GM12801 (cell line): ENCODE results near the gene ZNF441.

Experiments
- CTCF ChIP-seq: IDR thresholded peaks from one replicate; pipeline ENCODE4 v1.5.1; 2011; ENCODE audit warnings: control low read depth; ENCODE audit not compliant: insufficient read length; ENCODE audit errors: extremely low read depth

Gene ZNF441

GRCh38 chr19:11766597-11767591 is at the start of gene ZNF441:
Gene ZNF441, plus strand, starts transcription at chr19:11767000. Its CDS starts 194 bp downstream, at chr19:11767194.
- no peak for TF ChIP-seq CTCF

GRCh38 chr19:11721681-11722080 is 45.1 kb upstream of the ZNF441 start:
- TF ChIP-seq CTCF, result no peak

GRCh38 chr19:11722414-11722813 is 44.4 kb upstream of the ZNF441 start:
- no peak for TF ChIP-seq CTCF

GRCh38 chr19:11729586-11729985 is 37.2 kb upstream of the ZNF441 start:
- no peak for TF ChIP-seq CTCF

GRCh38 chr19:11735375-11735774 is 31.4 kb upstream of the ZNF441 start:
- no peak for TF ChIP-seq CTCF

- no peak for TF ChIP-seq CTCF
These were observed 30.1 kb upstream of the ZNF441 start for GRCh38 chr19:11736696-11737095.

- no peak for TF ChIP-seq CTCF
These were observed 28.6 kb upstream of the ZNF441 start for GRCh38 chr19:11737964-11738745.
